Epithelial cell of esophagus (primary cell): Measurements from ENCODE around the gene APBA2.

ENCODE experiments used
- DNase-seq: peaks from one replicate; pipeline ENCODE4 v3.0.0; 2010; ENCODE audit warnings: low read depth
- H3K4me3 ChIP-seq: 2 replicates; pipeline ENCODE4 v1.5.1; 2011; ENCODE audit warnings: mild to moderate bottlenecking, low read length, control low read depth
- TF ChIP-seq, protein P1 (sequence below): IDR thresholded peaks from 2 replicates; pipeline ENCODE4 v1.5.1; 2011; ENCODE audit warnings: low read depth, mild to moderate bottlenecking, low read length, control low read depth, inconsistent platforms; ENCODE audit not compliant: insufficient read depth; ENCODE audit errors: missing control alignments

The APBA2 gene

DNA sequence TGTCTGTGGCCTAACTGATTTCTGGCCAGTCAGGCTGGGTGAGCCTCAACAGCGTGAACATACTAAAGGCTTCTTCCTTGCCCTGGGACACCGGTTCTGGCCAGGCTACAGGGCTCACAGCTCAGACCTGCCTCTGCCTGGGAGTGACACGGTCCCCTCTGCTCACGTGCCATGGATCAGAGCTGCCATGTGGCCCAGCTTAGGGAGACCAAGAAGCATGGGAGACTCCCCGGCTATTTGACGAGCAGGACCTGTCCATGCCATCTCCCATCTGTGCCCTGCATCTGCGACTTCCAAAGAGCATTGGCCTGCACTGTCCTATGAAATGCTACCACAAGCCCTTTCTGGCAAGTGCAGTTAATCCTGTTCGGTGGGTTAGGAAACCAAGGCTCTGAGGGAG is 57.4 kb downstream of the APBA2 start:
- no peak for DNase-seq
- no peak overlapping the region for H3K4me3 ChIP-seq
- TF ChIP-seq, protein P1, sequence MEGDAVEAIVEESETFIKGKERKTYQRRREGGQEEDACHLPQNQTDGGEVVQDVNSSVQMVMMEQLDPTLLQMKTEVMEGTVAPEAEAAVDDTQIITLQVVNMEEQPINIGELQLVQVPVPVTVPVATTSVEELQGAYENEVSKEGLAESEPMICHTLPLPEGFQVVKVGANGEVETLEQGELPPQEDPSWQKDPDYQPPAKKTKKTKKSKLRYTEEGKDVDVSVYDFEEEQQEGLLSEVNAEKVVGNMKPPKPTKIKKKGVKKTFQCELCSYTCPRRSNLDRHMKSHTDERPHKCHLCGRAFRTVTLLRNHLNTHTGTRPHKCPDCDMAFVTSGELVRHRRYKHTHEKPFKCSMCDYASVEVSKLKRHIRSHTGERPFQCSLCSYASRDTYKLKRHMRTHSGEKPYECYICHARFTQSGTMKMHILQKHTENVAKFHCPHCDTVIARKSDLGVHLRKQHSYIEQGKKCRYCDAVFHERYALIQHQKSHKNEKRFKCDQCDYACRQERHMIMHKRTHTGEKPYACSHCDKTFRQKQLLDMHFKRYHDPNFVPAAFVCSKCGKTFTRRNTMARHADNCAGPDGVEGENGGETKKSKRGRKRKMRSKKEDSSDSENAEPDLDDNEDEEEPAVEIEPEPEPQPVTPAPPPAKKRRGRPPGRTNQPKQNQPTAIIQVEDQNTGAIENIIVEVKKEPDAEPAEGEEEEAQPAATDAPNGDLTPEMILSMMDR: no peak

DNA sequence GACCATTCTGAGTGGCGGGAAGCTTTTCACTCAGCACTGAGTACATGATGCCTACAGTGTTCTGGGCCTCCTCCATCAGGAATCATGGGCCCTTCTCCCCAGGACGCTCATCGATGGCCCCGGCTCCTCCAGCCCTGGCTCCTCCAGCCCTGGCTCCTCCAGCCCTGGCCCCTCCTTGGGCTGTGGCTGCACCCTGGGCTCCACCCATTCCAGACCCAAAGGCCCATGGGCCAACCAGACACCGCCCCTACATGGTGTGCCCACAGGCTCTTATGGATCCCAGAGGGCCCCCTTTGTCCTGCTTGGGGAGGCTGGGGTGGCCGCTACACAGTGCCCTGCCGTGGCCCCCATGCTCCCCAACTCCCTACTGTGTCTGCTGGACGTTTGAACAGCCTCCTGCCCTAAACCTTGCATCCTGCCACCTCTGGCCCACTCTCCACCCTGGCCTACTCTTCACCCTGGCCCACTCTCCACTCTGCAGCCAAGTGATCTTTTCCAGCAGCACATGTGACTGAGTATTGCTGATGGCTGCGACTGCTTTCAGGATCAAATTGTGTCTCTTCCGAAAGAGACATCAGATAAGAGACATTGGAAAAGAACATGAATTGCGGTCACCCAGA is 57.9 kb downstream of the APBA2 start:
- TF ChIP-seq, protein P1: no peak
- H3K4me3 ChIP-seq: no peak overlapping the region
- DNase-seq: no peak

DNA sequence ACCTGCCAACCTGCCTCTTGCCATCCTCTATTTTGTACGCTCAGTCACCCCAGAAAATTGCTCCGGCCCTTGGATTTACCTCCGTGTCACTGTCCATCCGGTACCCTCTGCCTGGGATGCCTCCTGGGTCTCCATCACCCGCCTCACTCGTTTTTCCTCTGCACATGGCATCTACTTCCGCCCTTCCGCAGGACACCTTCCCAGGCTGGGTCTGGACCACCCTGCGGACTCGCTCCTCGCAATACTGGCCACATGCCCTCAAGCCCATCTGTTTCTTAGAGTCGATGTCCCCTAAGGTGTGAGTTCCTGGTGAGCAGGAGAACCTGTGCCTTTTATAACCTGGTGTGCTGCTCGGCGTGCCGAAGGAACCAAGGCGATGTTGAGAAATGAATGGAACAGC is 58.5 kb downstream of the APBA2 start:
- DNase-seq: no peak
- H3K4me3 ChIP-seq: no peak overlapping the region
- TF ChIP-seq, protein P1: no peak

DNA sequence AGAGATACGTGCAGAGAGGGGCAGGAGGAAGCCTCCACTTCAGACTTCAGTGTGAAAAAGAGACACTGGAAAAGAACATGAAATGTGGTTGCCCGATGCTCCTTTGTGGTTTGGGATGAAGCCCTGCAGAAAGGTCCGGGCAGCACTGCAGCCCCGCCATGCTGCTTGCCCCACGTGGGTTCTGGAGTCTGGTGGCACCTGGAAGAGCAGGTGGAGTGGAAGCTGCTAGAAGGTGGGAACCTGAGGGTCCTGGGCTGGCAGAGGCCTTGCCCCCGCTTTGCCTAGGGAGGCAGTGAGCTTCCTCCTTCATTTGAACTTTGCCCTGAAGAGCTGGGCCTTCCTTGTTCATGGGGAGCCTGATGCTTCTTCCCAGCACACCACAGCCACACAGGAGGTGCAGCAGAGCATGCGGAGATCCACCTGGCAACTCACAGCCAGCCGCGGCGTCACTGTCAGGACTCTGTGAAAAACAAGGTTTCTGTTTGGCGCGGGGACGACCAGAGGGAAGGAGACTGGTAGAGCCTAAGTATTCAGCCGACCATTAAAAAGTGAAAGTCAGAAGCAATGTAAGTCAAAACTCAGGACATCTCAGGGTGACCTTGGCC is 59.0 kb downstream of the APBA2 start:
- TF ChIP-seq, protein P1: no peak
- DNase-seq: no peak
- H3K4me3 ChIP-seq: no peak overlapping the region

DNA sequence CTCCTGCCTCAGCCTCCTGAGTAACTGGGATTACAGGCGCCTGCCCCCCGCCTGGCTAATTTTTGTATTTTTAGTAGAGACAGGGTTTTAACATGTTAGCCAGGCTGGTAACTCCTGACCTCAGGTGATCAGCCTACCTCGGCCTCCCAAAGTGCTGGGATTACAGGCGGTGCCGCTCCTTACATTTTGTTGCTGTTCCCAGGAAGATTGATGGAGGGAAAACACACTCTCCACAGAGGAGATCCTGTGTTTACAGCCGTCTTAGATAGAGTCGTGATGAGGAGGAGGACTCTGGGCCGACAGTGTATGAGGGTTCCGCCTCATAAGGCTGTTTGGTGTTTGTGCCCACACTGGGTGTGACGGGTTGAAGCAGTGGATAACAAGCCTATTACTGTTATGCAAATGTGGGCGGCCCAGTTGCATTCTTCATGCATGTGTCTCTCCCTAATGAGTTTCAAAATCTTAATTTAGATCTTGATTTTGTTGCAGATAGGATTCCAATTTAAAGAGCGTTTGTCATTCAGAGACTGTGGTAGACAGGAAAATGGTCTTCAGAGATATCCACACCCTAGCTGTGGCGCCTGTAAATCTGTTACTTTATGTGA is 60.0 kb downstream of the APBA2 start:
- H3K4me3 ChIP-seq: no peak overlapping the region
- TF ChIP-seq, protein P1: no peak
- DNase-seq: no peak

DNA sequence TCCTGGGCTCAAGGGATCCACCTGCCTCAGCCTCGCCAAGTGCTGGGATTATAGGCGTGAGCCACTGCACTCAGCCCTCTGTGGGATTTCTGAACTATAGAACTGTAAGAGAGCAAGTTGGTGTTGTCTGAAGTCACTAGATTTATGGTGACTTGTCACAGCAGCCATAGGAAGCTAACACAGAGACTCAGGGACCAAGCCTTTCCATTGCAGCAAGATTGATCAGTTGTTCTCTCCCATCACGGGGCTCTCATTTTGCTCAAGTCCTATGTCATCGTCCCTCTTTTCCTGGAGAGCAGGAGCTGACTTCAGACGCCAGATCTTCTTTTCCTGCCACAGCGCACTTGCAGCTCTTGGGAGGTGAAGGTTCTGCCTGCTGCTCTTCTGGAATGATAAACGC is 61.0 kb downstream of the APBA2 start:
- no peak overlapping the region for H3K4me3 ChIP-seq
- DNase-seq: no peak
- TF ChIP-seq, protein P1: no peak
